T-helper 2 cell treated with Interferon-gamma antibody and Interleukin-4, amounts not matched to agents 100 ng/mL and 5 ng/mL, for 36 hours (primary cell): ENCODE data around the gene SUZ12. TPM values are rescaled to one million over a fixed set of nuclear protein-coding genes. Genes with fewer than 3 reads are reported as not detected.
"Not testable (repeated sequence)": the region's sequence is repeated elsewhere in the genome, so short reads cannot be mapped to it uniquely, and the experiment has no call there.

ENCODE experiments used
- intact Hi-C: fragments of 100-400 bp; cut with micrococcal nuclease; formaldehyde crosslinking; loops from one replicate; pipeline ENCODE4 v1.15.1; 2023
- total RNA-seq: library from RNA; stranded (reverse); gene quantifications from 2 replicates; pipeline ENCODE4 v1.2.3, GENCODE V29; 2022

The SUZ12 gene
- total RNA-seq, 1 donor from 2014 or later: 65.9 TPM

- intact Hi-C loops: not testable (repeated sequence)
Measured at GRCh38 chr17:31942396-31942795, 5.6 kb downstream of the SUZ12 start.

GRCh38 chr17:31951953-31952352 lies 15.1 kb downstream of the SUZ12 start:
- intact Hi-C loops: not testable (repeated sequence)

GRCh38 chr17:31964131-31964530 lies 27.3 kb downstream of the SUZ12 start:
- intact Hi-C loops: not testable (repeated sequence)

GRCh38 chr17:31967648-31968047 lies 30.8 kb downstream of the SUZ12 start:
- intact Hi-C loops: no loop called here

- intact Hi-C loops: not testable (repeated sequence)
Measured at GRCh38 chr17:31970416-31970815, 33.6 kb downstream of the SUZ12 start.

- intact Hi-C loops: not testable (repeated sequence)
Measured at GRCh38 chr17:31974269-31975071, 37.7 kb downstream of the SUZ12 start.

GRCh38 chr17:31975391-31975790 lies 38.6 kb downstream of the SUZ12 start:
- intact Hi-C loops: not testable (repeated sequence)

- intact Hi-C loops: not testable (repeated sequence)
Measured at GRCh38 chr17:31991821-31992220, 55.0 kb downstream of the SUZ12 start.

GRCh38 chr17:31997005-31997404 lies 60.2 kb downstream of the SUZ12 start:
- intact Hi-C loops: no loop called here

GRCh38 chr17:32006957-32007462 lies 70.2 kb downstream of the SUZ12 start, which contains the start of gene LRRC37B:
TSS of gene LRRC37B (plus strand) at chr17:32007383. CDS start at chr17:32021393, 14,010 bp downstream.
- intact Hi-C loops: loop anchor here (1.0 to 5.0 kb wide), 2 partner anchors 70 to 132 kb away; partner anchors contain the start of gene SUZ12

- intact Hi-C loops: loop anchor here (1.0 to 5.0 kb wide), 2 partner anchors 70 to 132 kb away; partner anchors contain the start of gene SUZ12
Measured at GRCh38 chr17:32007463-32008298, 70.9 kb downstream of the SUZ12 start.

GRCh38 chr17:32009262-32009542 lies 72.4 kb downstream of the SUZ12 start:
- intact Hi-C loops: loop anchor here (5.0 kb wide), 1 partner anchor 72 kb away; the partner anchor contains the start of gene SUZ12

- intact Hi-C loops: no loop called here
Measured at GRCh38 chr17:32010114-32010513, 73.3 kb downstream of the SUZ12 start.

GRCh38 chr17:32015245-32016013 lies 78.6 kb downstream of the SUZ12 start:
- intact Hi-C loops: no loop called here

- intact Hi-C loops: no loop called here
Measured at GRCh38 chr17:32016231-32016630, 79.4 kb downstream of the SUZ12 start.

- intact Hi-C loops: no loop called here
Measured at GRCh38 chr17:32019228-32019627, 82.4 kb downstream of the SUZ12 start.

- intact Hi-C loops: no loop called here
Measured at GRCh38 chr17:32020943-32021614, 84.3 kb downstream of the SUZ12 start.

GRCh38 chr17:32021615-32021955 lies 84.8 kb downstream of the SUZ12 start:
- intact Hi-C loops: no loop called here

GRCh38 chr17:32022554-32022953 lies 85.7 kb downstream of the SUZ12 start:
- intact Hi-C loops: not testable (repeated sequence)

GRCh38 chr17:32027271-32027670 lies 90.5 kb downstream of the SUZ12 start:
- intact Hi-C loops: not testable (repeated sequence)

- intact Hi-C loops: no loop called here
Measured at GRCh38 chr17:32033223-32033622, 96.4 kb downstream of the SUZ12 start.
